Trophoblast cell (in vitro differentiated cells and primary cell): ENCODE results near the gene CTDSPL.

ENCODE experiments used
- DNase-seq, 2 donors: peaks; one replicate each; pipeline ENCODE4 v3.0.0-alpha.2; 2016
- H2AFZ ChIP-seq: 2 replicates; pipeline ENCODE4 v1.6.1; 2013; ENCODE audit warnings: low read length, moderate library complexity, mild to moderate bottlenecking; ENCODE audit not compliant: insufficient read depth, poor library complexity
- H2AK5ac ChIP-seq: 2 replicates; pipeline ENCODE4 v1.6.1; 2013; ENCODE audit warnings: mild to moderate bottlenecking, low read length
- H2BK120ac ChIP-seq: 2 replicates; pipeline ENCODE4 v1.6.1; 2013; ENCODE audit warnings: low read length, mild to moderate bottlenecking, moderate library complexity; ENCODE audit not compliant: insufficient read depth, poor library complexity
- H2BK12ac ChIP-seq: 2 replicates; pipeline ENCODE4 v1.6.1; 2013; ENCODE audit warnings: mild to moderate bottlenecking, low read length, moderate library complexity
- H2BK5ac ChIP-seq: 2 replicates; pipeline ENCODE4 v1.6.1; 2013; ENCODE audit warnings: low read length, low read depth, moderate library complexity, mild to moderate bottlenecking; ENCODE audit not compliant: poor library complexity
- H3K14ac ChIP-seq: 2 replicates; pipeline ENCODE4 v1.6.1; 2013; ENCODE audit warnings: mild to moderate bottlenecking, low read length
- H3K18ac ChIP-seq: 2 replicates; pipeline ENCODE4 v1.6.1; 2013; ENCODE audit warnings: mild to moderate bottlenecking, low read length
- H3K23ac ChIP-seq: 2 replicates; pipeline ENCODE4 v1.6.1; 2013; ENCODE audit warnings: low read length
- H3K27ac ChIP-seq: 2 replicates; pipeline ENCODE4 v1.5.1; 2013; ENCODE audit warnings: low read depth, mild to moderate bottlenecking, inconsistent platforms, low read length, moderate library complexity
- H3K27me3 ChIP-seq: 2 replicates; pipeline ENCODE4 v1.6.1; 2013; ENCODE audit warnings: inconsistent platforms, mild to moderate bottlenecking, low read length, moderate library complexity; ENCODE audit not compliant: insufficient read depth
- H3K36me3 ChIP-seq, 2 experiments: 1 replicate in 1 of 2; 2 replicates in 1 of 2; pipeline ENCODE4 v1.6.1; 2013; ENCODE audit warnings: low read length in 2 of 2, mild to moderate bottlenecking in 2 of 2, moderate library complexity in 1 of 2; ENCODE audit not compliant: insufficient read depth in 2 of 2, control insufficient read depth in 1 of 2
- H3K4ac ChIP-seq: 2 replicates; pipeline ENCODE4 v1.6.1; 2013; ENCODE audit warnings: low read depth, mild to moderate bottlenecking, low read length, moderate library complexity
- H3K4me1 ChIP-seq, 2 experiments: 1 replicate in 1 of 2; 2 replicates in 1 of 2; pipeline ENCODE4 v1.6.1; 2013; ENCODE audit warnings: low read length in 2 of 2, mild to moderate bottlenecking in 2 of 2, moderate library complexity in 1 of 2; ENCODE audit not compliant: insufficient read depth in 2 of 2, control insufficient read depth in 1 of 2
- H3K4me2 ChIP-seq: 2 replicates; pipeline ENCODE4 v1.6.1; 2013; ENCODE audit warnings: inconsistent platforms, mild to moderate bottlenecking, low read length, moderate library complexity
- H3K4me3 ChIP-seq: 2 replicates; pipeline ENCODE4 v1.5.1; 2013; ENCODE audit warnings: mild to moderate bottlenecking, low read depth, low read length, inconsistent platforms
- H3K79me1 ChIP-seq: one replicate; pipeline ENCODE4 v1.6.1; 2013; ENCODE audit warnings: low read length
- H3K79me2 ChIP-seq: 2 replicates; pipeline ENCODE4 v1.6.1; 2013; ENCODE audit warnings: low read length, mild to moderate bottlenecking; ENCODE audit not compliant: control insufficient read depth, insufficient read depth, poor library complexity
- H3K9ac ChIP-seq: 2 replicates; pipeline ENCODE4 v1.6.1; 2013; ENCODE audit warnings: mild to moderate bottlenecking, low read length
- H3K9me3 ChIP-seq: 2 replicates; pipeline ENCODE4 v1.6.1; 2013; ENCODE audit warnings: low read depth, mild to moderate bottlenecking, control low read depth, inconsistent platforms, low read length; ENCODE audit not compliant: insufficient read depth
- H4K12ac ChIP-seq: 2 replicates; pipeline ENCODE4 v1.6.1; 2013; ENCODE audit warnings: low read depth, mild to moderate bottlenecking, low read length, moderate library complexity
- H4K8ac ChIP-seq: 2 replicates; pipeline ENCODE4 v1.6.1; 2013; ENCODE audit warnings: low read depth, mild to moderate bottlenecking, low read length, moderate library complexity
- H4K91ac ChIP-seq: one replicate; pipeline ENCODE4 v1.6.1; 2013; ENCODE audit warnings: low read depth, mild to moderate bottlenecking, low read length, moderate library complexity
- WGBS: extraction: QIAGEN DNeasy Blood & Tissue Kit; methylation state at CpG from one replicate; pipeline ENCODE4 v1.1.7; 2013; ENCODE audit warnings: missing lambda C conversion rate; ENCODE audit not compliant: insufficient read length, insufficient coverage; ENCODE audit errors: extremely low coverage; 5-methylcytosine and 5-hydroxymethylcytosine counted together

CTDSPL gene

GRCh38 chr3:37990527-37990926 lies 128.8 kb downstream of the CTDSPL start, which contains the start of gene VILL:
Gene VILL (plus strand): TSS chr3:37990786. CDS start chr3:37993673, 2,887 bp downstream.
- H4K12ac ChIP-seq, result no peak within 1 kb of the TSS
- H3K27ac ChIP-seq, result no peak within 1 kb of the TSS
- peaks cover 3% of the 10 kb centered on the region for H3K79me2 ChIP-seq
- H3K27me3 ChIP-seq, result no peaks in the 10 kb centered on the region
- no peak for DNase-seq
- H2AK5ac ChIP-seq, result no peak within 1 kb of the TSS
- no peak within 1 kb of the TSS for H2AFZ ChIP-seq
- peaks cover 5% of the 10 kb centered on the region for H3K79me1 ChIP-seq
- H3K4me2 ChIP-seq, result no peak within 1 kb of the TSS
- peaks cover 5 to 6% of the 10 kb centered on the region in 2 experiments for H3K4me1 ChIP-seq
- H4K91ac ChIP-seq, result no peak within 1 kb of the TSS
- no peak within 1 kb of the TSS for H3K18ac ChIP-seq
- no peak within 1 kb of the TSS for H2BK120ac ChIP-seq
- no peak within 1 kb of the TSS for H2BK5ac ChIP-seq
- WGBS, result no CpG with 5 or more reads among the region's 10 CpGs
- no peak within 1 kb of the TSS for H3K9ac ChIP-seq
- no peak within 1 kb of the TSS for H3K4ac ChIP-seq
- no peaks in the 10 kb centered on the region for H3K36me3 ChIP-seq
- H3K23ac ChIP-seq, result no peak within 1 kb of the TSS
- peaks cover 2% of the 10 kb centered on the region for H3K9me3 ChIP-seq
- H3K4me3 ChIP-seq, result no peak within 1 kb of the TSS
- no peak within 1 kb of the TSS for H2BK12ac ChIP-seq
- H4K8ac ChIP-seq, result no peak within 1 kb of the TSS
- H3K14ac ChIP-seq, result no peak within 1 kb of the TSS

- Histone ChIP-seq H4K8ac (no peak overlapping the region), H2BK12ac (no peak overlapping the region), H3K4ac (no peak overlapping the region), H4K91ac (no peak overlapping the region), H3K14ac (no peak overlapping the region), H3K18ac (no peak overlapping the region), H3K4me3 (no peak overlapping the region), H2BK120ac (no peak overlapping the region), H4K12ac (no peak overlapping the region), H3K27me3 (no peaks in the 10 kb centered on the region), H2BK5ac (no peak overlapping the region), H3K9me3 (peaks cover 3% of the 10 kb centered on the region), H3K79me1 (peaks cover 5% of the 10 kb centered on the region), H3K23ac (no peak overlapping the region), H3K27ac (no peak overlapping the region), H2AK5ac (no peak overlapping the region), H3K79me2 (peaks cover 3% of the 10 kb centered on the region), H3K9ac (no peak overlapping the region), H3K4me1 (peaks cover 5 to 6% of the 10 kb centered on the region in 2 experiments), H3K36me3 (no peaks in the 10 kb centered on the region), H2AFZ (no peak overlapping the region), H3K4me2 (no peak overlapping the region)
- no peak for DNase-seq
- WGBS, result no CpG with 5 or more reads among the region's 6 CpGs
Measured at GRCh38 chr3:37991109-37991508, 129.4 kb downstream of the CTDSPL start.

- Histone ChIP-seq H3K36me3 (no peaks in the 10 kb centered on the region), H2BK5ac (no peak overlapping the region), H2BK12ac (no peak overlapping the region), H2AFZ (no peak overlapping the region), H3K4me1 (peaks cover 5 to 6% of the 10 kb centered on the region in 2 experiments), H3K14ac (no peak overlapping the region), H3K79me2 (peaks cover 3% of the 10 kb centered on the region), H3K9ac (no peak overlapping the region), H4K91ac (no peak overlapping the region), H4K12ac (no peak overlapping the region), H2AK5ac (no peak overlapping the region), H4K8ac (no peak overlapping the region), H3K79me1 (peaks cover 5% of the 10 kb centered on the region), H3K4me2 (no peak overlapping the region), H3K27ac (no peak overlapping the region), H3K18ac (no peak overlapping the region), H3K27me3 (no peaks in the 10 kb centered on the region), H3K23ac (no peak overlapping the region), H3K4me3 (no peak overlapping the region), H3K4ac (no peak overlapping the region), H2BK120ac (no peak overlapping the region), H3K9me3 (peaks cover 3% of the 10 kb centered on the region)
- WGBS, result no CpG with 5 or more reads among the region's 7 CpGs
- DNase-seq, result no peak
Measured at GRCh38 chr3:37991823-37992222, 130.1 kb downstream of the CTDSPL start.

- H3K9me3 ChIP-seq, result peaks cover 3% of the 10 kb centered on the region
- H3K4me2 ChIP-seq, result no peak overlapping the region
- H3K4me1 ChIP-seq, result peaks cover 5 to 6% of the 10 kb centered on the region in 2 experiments
- H2AFZ ChIP-seq, result no peak overlapping the region
- no peak overlapping the region for H3K14ac ChIP-seq
- no peak overlapping the region for H3K4me3 ChIP-seq
- peaks cover 3% of the 10 kb centered on the region for H3K79me2 ChIP-seq
- H4K8ac ChIP-seq, result no peak overlapping the region
- no peak overlapping the region for H2BK5ac ChIP-seq
- WGBS, result no CpG with 5 or more reads among the region's 9 CpGs
- no peaks in the 10 kb centered on the region for H3K27me3 ChIP-seq
- H2BK12ac ChIP-seq, result no peak overlapping the region
- no peak overlapping the region for H3K23ac ChIP-seq
- peaks cover 5% of the 10 kb centered on the region for H3K79me1 ChIP-seq
- H3K4ac ChIP-seq, result no peak overlapping the region
- peak in 1 of 2 donors; percentile 41 for DNase-seq
- no peak overlapping the region for H2BK120ac ChIP-seq
- H3K9ac ChIP-seq, result no peak overlapping the region
- no peak overlapping the region for H3K18ac ChIP-seq
- no peak overlapping the region for H4K12ac ChIP-seq
- no peak overlapping the region for H4K91ac ChIP-seq
- H2AK5ac ChIP-seq, result no peak overlapping the region
- no peaks in the 10 kb centered on the region for H3K36me3 ChIP-seq
- H3K27ac ChIP-seq, result no peak overlapping the region
Measured at GRCh38 chr3:37992271-37993066, 130.8 kb downstream of the CTDSPL start.
